Mesenchymal stem cell (in vitro differentiated cells and primary cell): ENCODE measurements around the gene KLHL36.

Source experiments
- DNase-seq: peaks from one replicate; pipeline ENCODE4 v3.0.0-alpha.2; 2013
- H2AFZ ChIP-seq: one replicate; pipeline ENCODE4 v1.6.1; 2013; ENCODE audit warnings: low read depth, mild to moderate bottlenecking, control low read depth, inconsistent platforms, low read length, moderate library complexity
- H2AK5ac ChIP-seq: 2 replicates; pipeline ENCODE4 v1.6.1; 2013; ENCODE audit warnings: low read length, moderate library complexity, mild to moderate bottlenecking, inconsistent platforms; ENCODE audit not compliant: severe bottlenecking
- H2BK120ac ChIP-seq: one replicate; pipeline ENCODE4 v1.6.1; 2013; ENCODE audit warnings: low read depth, mild to moderate bottlenecking, inconsistent platforms, low read length, moderate library complexity
- H2BK12ac ChIP-seq, 2 experiments: one replicate each; pipeline ENCODE4 v1.6.1; 2013; ENCODE audit warnings: inconsistent platforms in 2 of 2, low read length in 2 of 2, mild to moderate bottlenecking in 2 of 2, moderate library complexity in 2 of 2, control low read depth in 1 of 2
- H2BK15ac ChIP-seq: one replicate; pipeline ENCODE4 v1.6.1; 2013; ENCODE audit warnings: mild to moderate bottlenecking, low read depth, inconsistent platforms; ENCODE audit not compliant: poor library complexity, severe bottlenecking
- H2BK5ac ChIP-seq: 2 replicates; pipeline ENCODE4 v1.6.1; 2013; ENCODE audit warnings: low read depth, mild to moderate bottlenecking, low read length, control low read depth, inconsistent platforms; ENCODE audit not compliant: poor library complexity, severe bottlenecking
- H3K14ac ChIP-seq, 2 experiments: one replicate each; pipeline ENCODE4 v1.6.1; 2013; ENCODE audit warnings: inconsistent platforms in 2 of 2, low read length in 2 of 2, control low read depth in 1 of 2, mild to moderate bottlenecking in 1 of 2, moderate library complexity in 1 of 2
- H3K18ac ChIP-seq, 2 experiments: one replicate each; pipeline ENCODE4 v1.6.1; 2013; ENCODE audit warnings: inconsistent platforms in 2 of 2, low read length in 2 of 2, control low read depth in 1 of 2, low read depth in 1 of 2, mild to moderate bottlenecking in 1 of 2
- H3K23ac ChIP-seq, 2 experiments: one replicate each; pipeline ENCODE4 v1.6.1; 2013; ENCODE audit warnings: inconsistent platforms in 2 of 2, low read length in 2 of 2, mild to moderate bottlenecking in 2 of 2, moderate library complexity in 2 of 2, control low read depth in 1 of 2
- H3K27ac ChIP-seq: 2 replicates; pipeline ENCODE4 v1.5.1; 2013; ENCODE audit warnings: mild to moderate bottlenecking, moderate library complexity, low read length, control low read depth, inconsistent platforms; ENCODE audit not compliant: poor library complexity, severe bottlenecking
- H3K27me3 ChIP-seq, 2 experiments: 2 replicates each; pipeline versions ENCODE4 v1.6.1 to v1.7.0; 2013; ENCODE audit warnings: low read length in 2 of 2, mild to moderate bottlenecking in 2 of 2, moderate library complexity in 2 of 2, control low read depth in 1 of 2, inconsistent platforms in 1 of 2; ENCODE audit not compliant: control insufficient read depth in 1 of 2, insufficient read depth in 1 of 2
- H3K36me3 ChIP-seq, 2 experiments: 2 replicates each; pipeline versions ENCODE4 v1.6.1 to v1.7.0; 2013; ENCODE audit warnings: low read length in 2 of 2, control low read depth in 1 of 2, inconsistent platforms in 1 of 2, low read depth in 1 of 2, mild to moderate bottlenecking in 1 of 2; ENCODE audit not compliant: insufficient read depth in 2 of 2, control insufficient read depth in 1 of 2
- H3K4ac ChIP-seq, 2 experiments: one replicate each; pipeline ENCODE4 v1.6.1; 2013; ENCODE audit warnings: inconsistent platforms in 2 of 2, low read length in 2 of 2, mild to moderate bottlenecking in 2 of 2, moderate library complexity in 2 of 2, control low read depth in 1 of 2, low read depth in 1 of 2
- H3K4me1 ChIP-seq: 2 replicates; pipeline ENCODE4 v1.6.1; 2013; ENCODE audit warnings: low read depth, low read length, control low read depth; ENCODE audit not compliant: control insufficient read depth, insufficient read depth
- H3K4me2 ChIP-seq: 2 replicates; pipeline ENCODE4 v1.6.1; 2013; ENCODE audit warnings: low read length, mild to moderate bottlenecking, inconsistent platforms; ENCODE audit not compliant: poor library complexity, severe bottlenecking
- H3K4me3 ChIP-seq, 2 experiments: 2 replicates each; pipeline versions ENCODE4 v1.5.1 to v1.7.0; 2013; ENCODE audit warnings: low read length in 2 of 2, mild to moderate bottlenecking in 2 of 2, control low read depth in 1 of 2, low read depth in 1 of 2; ENCODE audit not compliant: insufficient read depth in 1 of 2
- H3K79me1 ChIP-seq: replicated peaks from 2 replicates; pipeline ENCODE4 v1.6.1; 2013; ENCODE audit warnings: mild to moderate bottlenecking, control low read depth, low read length, inconsistent platforms; ENCODE audit not compliant: poor library complexity, severe bottlenecking
- H3K9ac ChIP-seq: 2 replicates; pipeline ENCODE4 v1.7.0; 2013; ENCODE audit warnings: mild to moderate bottlenecking, low read length, moderate library complexity
- H3K9me3 ChIP-seq: 2 replicates; pipeline ENCODE4 v1.7.0; 2013; ENCODE audit warnings: mild to moderate bottlenecking, low read length; ENCODE audit not compliant: control insufficient read depth
- H4K8ac ChIP-seq: one replicate; pipeline ENCODE4 v1.6.1; 2013; ENCODE audit warnings: inconsistent platforms, mild to moderate bottlenecking, low read length, moderate library complexity
- H4K91ac ChIP-seq: one replicate; pipeline ENCODE4 v1.6.1; 2013; ENCODE audit warnings: mild to moderate bottlenecking, low read length, inconsistent platforms
- WGBS: methylation state at CpG from one replicate; pipeline ENCODE4 v1.1.7; 2013; ENCODE audit warnings: mixed read lengths; 5-methylcytosine and 5-hydroxymethylcytosine counted together

KLHL36 gene

GRCh38 chr16:84613408-84614072, 34.8 kb upstream of the KLHL36 start:
- Histone ChIP-seq H3K27ac (no peak overlapping the region), H2BK12ac (peak overlapping the region; percentile 33 to 47), H3K9me3 (no peaks in the 10 kb centered on the region), H3K27me3 (no peaks in the 10 kb centered on the region), H3K23ac (no peak overlapping the region), H2BK5ac (no peak overlapping the region), H3K36me3 (peaks cover 27 to 42% of the 10 kb centered on the region in 2 experiments), H4K91ac (no peak overlapping the region), H3K14ac (no peak overlapping the region), H3K4ac (no peak overlapping the region), H2AFZ (no peak overlapping the region), H2BK15ac (no peak overlapping the region), H3K79me1 (peaks cover 12% of the 10 kb centered on the region), H3K4me1 (peaks cover 31% of the 10 kb centered on the region), H4K8ac (no peak overlapping the region), H3K9ac (peak overlapping the region; percentile 73), H2AK5ac (no peak overlapping the region), H3K4me2 (no peak overlapping the region), H3K18ac (peak overlapping the region in 1 of 2 experiments; percentile 68), H2BK120ac (no peak overlapping the region), H3K4me3 (peak overlapping the region in 1 of 2 experiments; percentile 47)
- WGBS, result 97% methylated on average over 7 of the region's 7 CpGs
- DNase-seq, result no peak

GRCh38 chr16:84614073-84614459, 34.2 kb upstream of the KLHL36 start:
- H3K27ac ChIP-seq, result no peak overlapping the region
- no peak overlapping the region for H2BK15ac ChIP-seq
- no peak overlapping the region for H4K8ac ChIP-seq
- H2AFZ ChIP-seq, result no peak overlapping the region
- WGBS, result 78% methylated on average over 12 of the region's 12 CpGs
- H3K4ac ChIP-seq, result no peak overlapping the region
- peak overlapping the region; percentile 73 for H3K9ac ChIP-seq
- no peak overlapping the region for H3K23ac ChIP-seq
- no peak overlapping the region for H2AK5ac ChIP-seq
- no peaks in the 10 kb centered on the region for H3K9me3 ChIP-seq
- no peak overlapping the region for H2BK5ac ChIP-seq
- H3K4me2 ChIP-seq, result no peak overlapping the region
- no peak overlapping the region for H3K14ac ChIP-seq
- H3K18ac ChIP-seq, result peak overlapping the region; percentile 16 to 68
- peak overlapping the region; percentile 23 to 47 for H2BK12ac ChIP-seq
- peaks cover 32% of the 10 kb centered on the region for H3K4me1 ChIP-seq
- peaks cover 26 to 37% of the 10 kb centered on the region in 2 experiments for H3K36me3 ChIP-seq
- H3K27me3 ChIP-seq, result no peaks in the 10 kb centered on the region
- peak overlapping the region in 1 of 2 experiments; percentile 47 for H3K4me3 ChIP-seq
- no peak overlapping the region for H4K91ac ChIP-seq
- H2BK120ac ChIP-seq, result no peak overlapping the region
- H3K79me1 ChIP-seq, result peaks cover 12% of the 10 kb centered on the region
- peak; percentile 62 for DNase-seq

- H3K27ac ChIP-seq, result no peak overlapping the region
- H3K36me3 ChIP-seq, result peaks cover 23 to 32% of the 10 kb centered on the region in 2 experiments
- no peak overlapping the region for H4K91ac ChIP-seq
- H2BK12ac ChIP-seq, result no peak overlapping the region
- no peaks in the 10 kb centered on the region for H3K27me3 ChIP-seq
- H3K4me1 ChIP-seq, result peaks cover 33% of the 10 kb centered on the region
- DNase-seq, result no peak
- peak overlapping the region; percentile 73 for H3K9ac ChIP-seq
- H2AFZ ChIP-seq, result no peak overlapping the region
- H4K8ac ChIP-seq, result no peak overlapping the region
- WGBS, result 85% methylated on average over 3 of the region's 3 CpGs
- peaks cover 12% of the 10 kb centered on the region for H3K79me1 ChIP-seq
- peak overlapping the region in 1 of 2 experiments; percentile 47 for H3K4me3 ChIP-seq
- no peak overlapping the region for H3K4ac ChIP-seq
- no peak overlapping the region for H2BK120ac ChIP-seq
- no peak overlapping the region for H2AK5ac ChIP-seq
- H3K23ac ChIP-seq, result no peak overlapping the region
- H3K9me3 ChIP-seq, result no peaks in the 10 kb centered on the region
- H3K14ac ChIP-seq, result no peak overlapping the region
- peak overlapping the region in 1 of 2 experiments; percentile 16 for H3K18ac ChIP-seq
- no peak overlapping the region for H2BK5ac ChIP-seq
- H2BK15ac ChIP-seq, result no peak overlapping the region
- no peak overlapping the region for H3K4me2 ChIP-seq
These were observed 33.7 kb upstream of the KLHL36 start for GRCh38 chr16:84614623-84614967.

- Histone ChIP-seq H3K4ac (peak overlapping the region in 1 of 2 experiments; percentile 1), H3K9ac (peak overlapping the region; percentile 83), H3K9me3 (no peaks in the 10 kb centered on the region), H3K4me2 (peak overlapping the region; percentile 11), H2BK15ac (no peak overlapping the region), H3K23ac (peak overlapping the region in 1 of 2 experiments; percentile 67), H4K8ac (no peak overlapping the region), H3K4me1 (peaks cover 35% of the 10 kb centered on the region), H2AFZ (no peak overlapping the region), H2BK5ac (no peak overlapping the region), H3K27ac (no peak overlapping the region), H3K36me3 (peaks cover 23 to 27% of the 10 kb centered on the region in 2 experiments), H2BK120ac (no peak overlapping the region), H2AK5ac (no peak overlapping the region), H3K79me1 (peaks cover 11% of the 10 kb centered on the region), H3K18ac (peak overlapping the region in 1 of 2 experiments; percentile 37), H4K91ac (no peak overlapping the region), H2BK12ac (peak overlapping the region in 1 of 2 experiments; percentile 31), H3K4me3 (peak overlapping the region in 1 of 2 experiments; percentile 83), H3K27me3 (no peaks in the 10 kb centered on the region), H3K14ac (peak overlapping the region in 1 of 2 experiments; percentile 8)
- 86% methylated on average over 17 of the region's 20 CpGs for WGBS
- no peak for DNase-seq
These were observed 33.1 kb upstream of the KLHL36 start for GRCh38 chr16:84614968-84615813.
